Loucy (cell line): ENCODE results near the gene TMTC2.

Source experiments
- CTCF ChIP-seq: fragments of 200-600 bp; sonication (generic); conservative IDR thresholded peaks from 2 replicates; pipeline ENCODE4 v1.5.1; 2014; ENCODE audit warnings: mild to moderate bottlenecking, antibody characterized with exemption, low read length
- EZH2phosphoT487 ChIP-seq: fragments of 200-600 bp; IDR thresholded peaks from 2 replicates; pipeline ENCODE4 v1.6.1; 2018; ENCODE audit warnings: antibody characterized with exemption, mild to moderate bottlenecking, moderate library complexity, borderline replicate concordance

- TF ChIP-seq CTCF (no peak), EZH2phosphoT487 (no peak)
Observed at GRCh38 chr12:82971584-82971983, 284.9 kb downstream of the TMTC2 start.
